ENCODE data around the gene PROSER2.

The PROSER2 gene

GRCh38 chr10:11913079-11913641, 90.0 kb downstream of the PROSER2 start:
- DNase-seq: no peak

- DNase-seq: no peak
Observed at GRCh38 chr10:11918384-11918783, 95.2 kb downstream of the PROSER2 start.

GRCh38 chr10:11919271-11919670, 96.1 kb downstream of the PROSER2 start:
- DNase-seq: no peak

Data from left hindlimb (tissue), 1 donor.